GM19372 (cell line): ENCODE measurements around the gene PRPH2.
"Not testable (repeated sequence)": the region's sequence is repeated elsewhere in the genome, so short reads cannot be mapped to it uniquely, and the experiment has no call there.

Experiments
- ATAC-seq: cut with Tn5 transposase; IDR thresholded peaks from one replicate; pipeline ENCODE4 v1.9.1; 2021; ENCODE audit warnings: mild to moderate bottlenecking, low read depth, moderate library complexity; ENCODE audit not compliant: unreplicated experiment

Gene PRPH2

DNA sequence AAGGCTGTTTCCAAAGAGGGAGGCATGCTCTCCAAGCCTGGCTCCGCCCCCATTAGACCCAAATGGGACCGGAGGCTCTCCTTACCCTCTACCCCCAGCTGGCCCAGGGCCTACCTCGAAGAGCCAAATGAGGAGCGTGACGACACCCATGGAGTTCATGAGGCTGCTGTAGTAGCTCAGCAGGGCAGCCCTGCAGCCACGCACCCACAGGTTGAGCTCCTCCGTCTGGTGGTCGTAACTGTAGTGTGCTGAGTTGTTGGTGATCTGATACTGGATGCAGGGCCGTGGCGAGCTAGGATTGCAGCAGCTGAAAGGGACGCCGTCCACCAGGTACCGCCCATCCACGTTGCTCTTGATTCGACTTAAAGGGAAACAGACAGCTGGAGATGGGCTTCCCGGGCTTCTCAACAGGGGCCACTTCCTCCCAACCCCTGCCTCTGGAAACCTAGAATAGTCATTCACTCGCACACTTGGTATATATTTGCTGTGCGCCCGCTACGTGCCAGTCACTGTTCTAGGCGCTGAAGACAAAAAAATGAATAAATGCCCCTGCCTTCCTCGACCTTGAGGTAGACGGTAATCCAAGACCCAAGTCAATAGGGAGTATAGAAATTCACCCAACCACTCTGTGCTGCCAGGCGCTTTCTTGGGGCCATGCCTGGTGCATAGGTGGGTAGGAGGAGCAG, 18.0 kb downstream of the PRPH2 start:
- no peak for ATAC-seq

DNA sequence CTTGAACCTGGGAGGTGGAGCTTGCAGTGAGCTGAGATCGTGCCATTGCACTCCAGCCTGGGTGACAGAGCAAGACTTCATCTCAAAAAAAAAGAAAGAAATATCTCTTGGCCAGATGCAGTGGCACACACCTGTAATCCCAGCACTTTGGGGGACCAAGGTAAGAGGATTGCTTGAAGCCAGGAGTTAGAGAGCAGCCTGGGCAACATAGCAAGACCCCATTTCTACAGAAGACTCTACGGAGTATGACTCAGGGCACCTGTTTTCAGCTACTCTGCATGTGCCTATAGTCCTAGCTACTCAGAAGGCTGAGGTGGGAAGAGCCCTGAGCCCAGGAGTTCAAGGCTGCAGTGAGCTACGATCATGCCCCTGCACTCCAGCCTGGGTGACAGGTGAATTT, 19.6 kb downstream of the PRPH2 start:
- not testable (repeated sequence) for ATAC-seq

DNA sequence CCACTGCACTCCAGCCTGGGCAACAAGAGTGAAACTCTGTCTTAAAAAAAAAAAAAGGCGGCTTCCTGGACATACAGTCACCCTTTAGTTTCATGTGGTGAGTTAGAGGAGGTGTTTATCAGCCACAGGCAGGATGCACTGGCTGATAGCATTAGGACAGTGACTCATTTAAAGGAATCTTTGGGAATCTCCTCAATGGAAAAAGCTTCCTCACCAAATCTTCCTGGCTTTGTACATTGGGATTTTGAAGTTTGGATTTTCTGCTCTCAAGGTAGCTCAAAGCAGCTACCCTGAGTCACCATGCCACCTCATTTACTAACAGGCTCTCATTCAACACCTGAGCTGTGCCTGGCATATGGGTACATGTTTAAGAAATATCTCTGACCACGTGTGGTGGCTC, 20.2 kb downstream of the PRPH2 start:
- no peak for ATAC-seq

DNA sequence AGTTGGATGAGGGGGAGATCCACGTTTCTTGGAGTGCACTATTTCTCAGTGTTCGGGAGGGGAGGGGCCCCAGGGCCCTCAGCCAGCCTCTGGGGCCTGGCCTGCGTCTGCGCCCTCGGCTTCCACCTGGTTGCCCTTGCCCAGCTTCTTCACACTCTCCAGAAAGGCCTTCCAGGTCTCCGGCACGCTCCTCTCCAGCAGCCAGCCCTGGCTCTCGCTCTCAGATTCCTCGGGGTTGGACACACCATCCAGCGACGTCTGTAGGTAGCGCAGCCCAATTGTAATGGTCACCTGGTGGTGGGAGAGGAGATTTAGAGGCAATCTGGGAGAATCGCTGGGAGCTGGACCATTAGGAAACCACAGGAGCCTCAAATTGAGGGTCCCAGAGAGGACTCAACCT, 24.2 kb downstream of the PRPH2 start:
- ATAC-seq, result no peak

DNA sequence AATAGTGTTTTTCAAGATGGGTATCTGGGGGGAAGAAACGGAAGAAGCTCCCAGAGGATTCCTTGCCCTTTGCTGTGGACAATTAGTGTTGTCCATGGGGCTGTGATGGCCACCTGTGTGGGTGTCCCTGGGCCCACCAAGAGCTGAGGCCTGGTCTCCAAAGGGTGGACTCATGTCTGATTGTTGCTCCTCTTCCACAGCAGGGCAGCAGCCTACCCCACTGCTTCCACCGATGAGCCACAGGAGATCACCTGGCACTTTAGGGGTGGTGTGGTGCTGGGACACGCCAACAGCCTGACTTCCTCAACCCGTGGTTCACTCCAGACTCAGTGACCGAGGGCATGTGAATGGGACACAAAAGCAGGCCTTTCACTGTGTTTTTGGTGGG, 25.1 kb downstream of the PRPH2 start:
- no peak for ATAC-seq

DNA sequence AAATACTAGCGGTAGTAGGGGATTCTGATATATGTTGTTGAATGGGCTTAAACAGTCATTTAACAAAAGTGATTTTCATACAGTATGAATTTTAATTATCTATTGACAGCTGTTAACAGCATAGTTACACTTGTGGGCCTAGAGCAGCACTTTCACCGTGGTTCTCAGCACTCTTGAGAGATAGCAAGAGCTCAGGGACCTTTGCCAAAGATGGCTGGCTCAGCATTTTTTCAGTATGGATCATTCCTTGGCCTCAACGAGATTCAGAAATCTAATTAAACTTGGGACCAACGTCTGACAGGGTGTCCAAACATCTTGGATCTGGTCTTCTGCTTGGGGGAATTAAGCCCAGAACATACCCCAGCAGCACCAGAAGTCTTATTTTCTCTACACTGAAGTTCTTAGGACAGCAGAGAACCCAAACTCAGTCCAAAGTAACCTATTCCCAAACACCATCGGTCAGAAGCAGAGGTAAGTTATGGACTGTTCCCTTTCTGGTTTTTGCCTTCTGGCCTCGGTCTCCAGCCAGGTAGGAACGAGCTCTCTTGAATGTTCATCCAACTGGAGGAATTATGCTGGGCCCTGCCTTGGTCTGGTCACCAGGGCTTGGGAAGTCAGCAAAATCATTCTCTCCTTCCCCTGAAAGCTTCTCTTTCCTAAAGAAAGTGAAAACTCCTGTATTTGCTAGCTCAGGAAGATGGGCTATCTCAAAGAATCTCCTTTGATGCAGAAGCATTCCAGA, 25.7 kb downstream of the PRPH2 start:
- no peak for ATAC-seq

DNA sequence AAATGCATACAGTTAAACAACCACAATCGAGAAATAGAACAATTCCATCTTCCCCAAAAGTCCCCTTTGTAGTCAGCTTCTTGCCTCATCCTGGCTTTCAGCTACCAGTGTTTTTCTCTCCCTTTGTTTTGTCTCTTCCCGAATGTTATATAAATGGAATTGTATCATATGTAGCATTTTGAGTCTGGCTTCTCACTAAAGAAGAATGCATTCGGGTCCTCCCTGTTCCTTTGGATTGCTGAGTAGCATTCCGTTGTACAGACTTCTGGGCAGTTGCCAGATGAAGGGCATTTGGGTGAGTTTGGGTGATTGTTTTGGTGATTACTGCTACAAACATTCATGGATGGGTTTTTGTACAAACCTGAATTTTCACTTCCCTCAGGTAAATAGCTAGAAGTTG, 27.8 kb downstream of the PRPH2 start:
- ATAC-seq, result no peak

DNA sequence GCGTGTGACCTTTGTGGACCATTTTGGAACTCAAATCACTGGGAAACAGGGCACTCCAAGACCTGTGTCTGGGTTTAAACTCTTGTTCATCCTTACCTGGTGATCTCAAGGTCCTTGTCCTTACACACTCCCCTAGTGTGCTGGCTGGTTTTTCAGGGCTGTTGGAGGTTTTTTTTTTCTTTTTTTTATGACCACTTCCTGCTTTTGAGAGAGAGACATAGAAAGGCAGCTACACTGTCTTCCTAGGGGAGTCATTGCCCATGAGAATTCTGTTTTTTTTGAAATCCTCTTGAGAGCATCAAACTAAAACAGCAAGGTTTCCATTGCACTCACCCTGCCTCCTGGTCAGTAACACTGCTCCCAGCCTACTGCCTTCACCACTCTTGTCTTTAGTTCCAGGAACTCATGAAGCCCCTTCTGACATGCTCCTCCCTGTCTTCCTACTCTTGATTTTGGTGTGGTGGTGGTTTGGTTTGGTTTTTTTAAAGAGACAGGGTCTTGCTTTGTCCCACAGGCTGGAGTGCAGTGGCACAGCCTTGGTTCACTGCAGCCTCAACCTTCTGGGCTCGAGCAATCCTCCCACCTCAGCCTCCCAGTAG, 28.6 kb downstream of the PRPH2 start:
- no peak for ATAC-seq

DNA sequence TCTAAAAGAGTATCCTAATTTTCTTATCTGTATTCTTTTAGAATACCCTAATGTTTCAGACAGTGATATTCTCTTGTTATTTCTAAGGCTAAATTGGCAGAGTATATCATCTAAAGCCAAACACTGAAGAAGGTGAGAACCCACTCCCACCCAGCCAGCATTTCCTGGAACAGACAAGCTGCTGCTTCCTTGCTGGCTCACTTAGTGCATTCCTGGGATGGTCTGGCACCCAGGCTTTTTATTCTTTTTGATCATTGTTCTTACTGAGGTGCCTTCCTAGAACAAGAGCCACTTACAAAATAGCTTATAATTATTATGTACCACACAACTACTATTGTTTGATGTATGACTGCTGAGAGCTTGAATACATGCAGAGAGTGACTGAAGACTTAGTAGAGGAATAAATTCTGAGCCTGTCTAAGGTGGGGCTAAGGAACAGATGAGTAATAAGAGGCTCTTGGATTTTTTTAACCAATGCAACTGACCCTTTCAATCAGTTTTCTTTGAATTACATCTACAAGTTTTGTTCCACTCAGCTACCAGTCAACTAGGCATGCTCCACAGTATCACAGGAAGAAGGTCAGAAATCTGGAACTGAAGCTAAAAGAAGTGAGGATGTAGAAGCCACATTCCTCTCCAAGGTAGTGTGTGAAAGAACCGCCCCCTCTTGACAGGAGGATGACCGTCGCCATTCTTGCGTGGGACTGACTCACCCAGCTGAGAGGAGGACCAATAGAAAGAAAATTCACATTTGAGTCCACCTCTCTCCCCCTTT, 30.1 kb downstream of the PRPH2 start:
- no peak for ATAC-seq

DNA sequence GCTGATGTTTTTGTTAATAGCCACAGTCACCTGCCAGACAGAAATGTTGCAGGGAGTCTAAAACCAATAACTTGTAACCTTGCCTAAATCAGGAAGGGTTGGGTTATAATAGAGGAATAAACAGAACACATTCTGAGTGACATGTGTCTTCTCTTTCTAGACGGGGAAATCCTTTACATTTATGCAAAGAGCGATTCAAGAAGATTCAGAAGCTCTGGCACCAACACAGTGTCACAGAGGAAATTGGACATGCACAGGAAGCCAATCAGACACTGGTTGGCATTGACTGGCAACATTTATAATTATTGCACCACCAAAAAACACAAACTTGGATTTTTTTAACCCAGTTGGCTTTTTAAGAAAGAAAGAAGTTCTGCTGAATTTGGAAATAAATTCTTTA, 31.5 kb downstream of the PRPH2 start:
- ATAC-seq, result no peak

DNA sequence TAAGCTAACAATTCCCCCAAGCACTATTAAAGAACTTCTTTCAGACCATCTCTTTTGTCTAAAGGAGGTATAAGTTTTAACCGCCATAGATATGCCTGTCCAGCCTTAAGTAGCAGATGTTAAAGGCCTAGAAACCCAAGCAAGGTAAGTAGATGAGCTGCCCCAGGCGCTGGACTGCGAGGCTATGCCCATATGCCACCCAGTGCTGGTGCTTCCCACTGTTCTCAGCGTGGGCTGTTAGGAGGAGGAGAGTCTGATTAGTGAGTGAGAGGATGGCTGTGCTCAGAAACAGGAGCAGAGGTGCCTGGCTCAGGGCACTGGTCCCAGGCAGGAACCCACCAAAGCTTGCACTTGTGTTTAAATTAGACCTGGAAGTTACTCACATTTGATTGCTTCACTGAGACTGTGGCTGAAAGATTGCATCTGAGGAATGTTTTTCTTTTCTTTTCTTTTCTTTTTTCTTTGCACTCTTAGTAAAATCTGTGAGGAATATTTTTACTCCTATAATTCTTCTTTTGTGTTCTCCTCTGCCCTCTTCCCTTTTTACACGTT, 32.2 kb downstream of the PRPH2 start:
- ATAC-seq, result no peak

DNA sequence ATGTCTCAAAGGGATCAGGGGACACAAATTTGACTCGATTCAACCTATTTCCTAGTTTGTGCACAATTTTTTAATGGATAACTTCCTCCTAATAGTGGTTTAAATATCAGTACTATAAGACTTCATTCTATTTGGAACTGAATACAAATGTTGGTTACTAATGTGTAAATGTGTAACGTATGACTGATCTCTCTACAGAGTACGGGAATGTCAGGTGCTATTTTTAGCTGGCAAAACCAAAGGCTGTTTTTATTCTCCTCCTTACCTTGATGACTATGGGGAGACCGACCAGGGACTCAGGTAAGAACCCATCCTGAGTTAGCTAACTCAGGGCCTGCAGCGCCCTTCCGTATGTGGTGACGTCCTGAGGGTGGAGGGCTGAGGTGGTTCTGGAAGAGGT, 33.0 kb downstream of the PRPH2 start:
- no peak for ATAC-seq

DNA sequence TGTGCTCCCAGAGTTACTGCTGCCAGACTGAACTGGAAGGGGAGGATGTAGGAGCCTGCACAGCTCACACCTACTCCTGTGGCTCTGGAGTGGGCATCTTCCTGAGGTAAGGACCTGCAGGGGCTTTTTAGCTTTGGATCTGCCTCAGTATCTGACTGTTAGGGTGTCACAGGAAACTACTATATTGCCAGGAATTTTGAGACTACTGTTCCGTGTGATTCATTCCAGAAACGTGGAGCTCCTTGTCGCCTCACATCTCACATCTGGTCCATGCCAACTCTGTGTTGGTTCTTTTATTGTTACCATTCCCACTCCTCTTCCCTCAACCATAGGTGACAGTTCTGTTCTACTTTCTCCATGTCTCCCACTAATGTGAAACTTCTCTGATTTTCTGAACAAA, 34.1 kb downstream of the PRPH2 start:
- no peak for ATAC-seq

DNA sequence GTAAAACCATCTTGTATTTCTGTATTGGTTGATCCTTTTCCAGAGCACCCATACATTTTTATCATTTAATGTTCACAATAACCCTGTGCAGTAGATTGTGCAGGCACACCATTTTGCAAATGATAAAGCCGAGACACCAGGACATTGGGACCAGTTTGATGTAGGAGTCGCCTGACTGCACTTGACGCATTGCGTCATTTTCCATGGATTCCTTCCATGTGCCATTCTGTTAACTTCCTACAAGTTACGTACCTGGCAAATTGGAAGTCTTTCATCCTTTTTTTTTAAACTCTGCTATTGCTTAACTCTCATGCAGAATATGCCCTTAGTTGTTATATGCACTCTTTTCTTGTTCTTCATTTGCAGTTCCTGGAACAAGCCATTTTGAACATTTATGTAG, 43.0 kb downstream of the PRPH2 start:
- no peak for ATAC-seq

DNA sequence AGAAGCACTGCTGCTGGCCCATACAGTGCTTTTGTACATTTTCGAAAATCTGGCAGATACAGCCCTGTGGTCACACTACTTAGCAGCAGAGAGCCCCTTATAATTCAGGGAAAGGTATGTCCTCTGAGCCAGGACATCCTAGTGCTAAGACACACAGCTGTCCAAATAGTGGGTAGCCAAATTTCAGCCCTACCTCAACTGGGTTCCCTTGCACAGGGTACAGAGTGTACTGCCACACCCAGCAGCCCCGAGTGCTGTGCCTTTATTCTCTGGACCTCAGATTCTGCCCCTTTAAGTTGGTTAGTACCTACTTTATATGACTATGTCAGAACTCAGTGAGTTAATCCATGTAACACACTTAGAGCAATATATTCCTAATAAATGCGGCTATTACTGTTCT, 47.6 kb downstream of the PRPH2 start:
- no peak for ATAC-seq

DNA sequence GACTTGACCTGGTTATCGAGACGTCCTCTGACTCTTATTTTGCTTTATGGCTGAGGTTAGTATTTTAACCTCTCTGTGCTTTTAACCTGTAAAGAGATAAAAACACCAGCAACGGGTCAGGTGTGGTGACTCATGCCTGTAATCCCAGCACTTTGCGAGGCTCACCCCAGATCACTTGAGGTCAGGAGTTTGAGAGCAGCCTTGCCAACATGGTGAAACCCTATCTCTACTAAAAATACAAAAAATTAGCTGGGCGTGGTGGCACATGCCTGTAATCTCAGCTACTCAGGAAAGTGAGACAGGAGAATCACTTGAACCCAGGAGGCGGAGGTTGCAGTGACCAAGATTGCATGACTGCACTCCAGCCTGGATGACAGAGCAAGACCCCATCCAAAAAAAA, 48.0 kb downstream of the PRPH2 start:
- not testable (repeated sequence) for ATAC-seq

DNA sequence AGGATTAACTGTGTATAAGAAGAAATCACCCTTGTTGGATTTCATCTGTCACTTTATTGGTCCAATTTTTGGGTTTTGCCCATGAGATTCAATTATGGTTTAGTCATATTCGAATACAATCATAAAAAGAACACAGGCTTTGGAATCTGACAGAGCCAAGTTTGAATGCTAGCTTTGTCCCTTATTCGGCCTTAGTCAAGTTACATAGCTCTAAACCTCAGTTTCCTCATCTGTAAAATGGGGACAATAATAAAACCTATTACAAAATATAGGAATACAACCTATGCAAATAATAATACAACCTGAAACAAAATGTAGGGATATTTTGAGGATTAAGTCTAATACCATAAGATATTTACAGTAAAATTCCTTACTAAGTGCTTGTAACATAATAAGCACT, 57.7 kb downstream of the PRPH2 start:
- no peak for ATAC-seq

DNA sequence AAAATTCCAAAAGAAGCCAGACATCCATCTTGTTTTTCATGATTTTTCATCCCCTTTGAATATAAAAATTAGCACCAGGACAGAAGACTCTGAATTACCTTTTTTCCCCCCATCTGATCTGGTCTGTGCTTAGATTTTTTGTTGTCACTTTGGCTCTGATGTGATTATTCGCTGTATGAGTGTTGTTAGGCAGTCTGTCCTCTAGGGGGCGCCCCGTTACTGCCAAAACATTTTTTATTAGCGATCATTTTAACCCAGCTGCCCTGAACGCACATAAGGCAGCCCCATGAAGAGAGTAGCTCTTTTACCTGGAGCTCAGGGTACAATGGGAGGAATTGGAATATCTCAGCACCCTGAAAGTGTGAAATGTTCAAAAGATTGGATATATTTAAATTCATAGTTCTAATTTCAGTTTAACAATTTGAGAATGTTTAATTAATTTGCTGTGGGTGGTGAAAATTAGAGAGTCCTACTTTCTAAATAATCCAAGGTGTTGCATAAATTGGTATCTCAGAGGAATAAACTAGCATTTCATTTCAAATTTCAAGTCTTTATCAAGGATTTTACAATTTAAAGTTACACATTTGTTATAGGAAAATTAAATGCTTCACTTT, 60.8 kb downstream of the PRPH2 start:
- no peak for ATAC-seq

DNA sequence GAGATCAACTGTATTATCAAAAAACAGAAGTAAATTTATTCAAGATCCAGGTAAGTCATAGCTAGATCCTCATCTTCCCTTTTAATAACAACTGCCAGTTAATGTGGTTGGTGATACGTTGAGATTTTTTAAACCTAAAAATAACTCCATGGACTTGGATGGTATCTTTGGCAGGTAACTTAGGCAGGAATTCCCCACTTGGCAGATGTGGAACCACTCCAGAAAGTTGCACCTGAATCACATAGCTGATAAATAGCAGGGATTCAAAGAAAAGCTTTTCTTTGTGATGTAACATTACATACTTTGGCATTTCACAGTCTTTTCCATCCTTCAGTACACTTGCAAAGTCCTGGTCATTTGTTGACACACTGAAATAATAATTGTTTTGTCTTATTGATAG, 62.6 kb downstream of the PRPH2 start:
- ATAC-seq, result no peak

DNA sequence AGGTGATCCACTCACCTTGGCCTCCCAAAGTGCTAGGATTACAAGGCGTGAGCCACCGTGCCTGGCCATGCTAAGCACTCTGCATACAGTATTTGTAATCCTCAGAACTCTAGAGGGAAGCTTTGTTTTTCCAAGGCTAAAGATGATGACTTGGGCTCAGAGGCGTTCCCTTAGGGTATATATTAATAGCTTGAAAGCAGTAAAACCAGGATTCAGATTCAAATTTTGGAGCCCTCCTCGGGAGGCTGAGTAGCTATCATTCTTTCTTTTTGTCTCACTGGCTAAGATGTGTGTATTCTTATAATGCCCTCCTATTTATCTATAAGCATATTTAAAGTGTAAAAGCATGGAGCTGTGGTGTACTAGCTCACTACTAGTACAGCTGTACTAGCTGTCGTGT, 68.5 kb downstream of the PRPH2 start:
- no peak for ATAC-seq
